Non-pigmented ciliary epithelial cell (primary cell): ENCODE data around the gene RPH3AL.

Source experiments
- DNase-seq: peaks from one replicate; pipeline ENCODE4 v3.0.0-alpha.2; 2010; ENCODE audit warnings: low read depth

The RPH3AL gene

GRCh38 chr17:353213-353837 lies 718 bp upstream of the RPH3AL start:
- DNase-seq, result no peak

GRCh38 chr17:351875-352420 lies 659 bp downstream of the RPH3AL start:
- DNase-seq, result no peak

- no peak for DNase-seq
Measured at GRCh38 chr17:351449-351738, 1.2 kb downstream of the RPH3AL start.

- DNase-seq, result no peak
Measured at GRCh38 chr17:350706-351448, 1.7 kb downstream of the RPH3AL start.

GRCh38 chr17:349666-350065 lies 2.9 kb downstream of the RPH3AL start:
- no peak for DNase-seq

GRCh38 chr17:348692-349425 lies 3.7 kb downstream of the RPH3AL start:
- no peak for DNase-seq

GRCh38 chr17:348012-348411 lies 4.6 kb downstream of the RPH3AL start:
- DNase-seq, result no peak

GRCh38 chr17:347309-347899 lies 5.2 kb downstream of the RPH3AL start:
- DNase-seq, result no peak

GRCh38 chr17:345992-346785 lies 6.4 kb downstream of the RPH3AL start:
- DNase-seq, result no peak

GRCh38 chr17:345261-345660 lies 7.3 kb downstream of the RPH3AL start:
- no peak for DNase-seq

GRCh38 chr17:343875-344752 lies 8.5 kb downstream of the RPH3AL start:
- DNase-seq, result no peak

GRCh38 chr17:343211-343610 lies 9.4 kb downstream of the RPH3AL start:
- no peak for DNase-seq

GRCh38 chr17:340074-340473 lies 12.5 kb downstream of the RPH3AL start:
- DNase-seq, result no peak

GRCh38 chr17:339193-340061 lies 13.2 kb downstream of the RPH3AL start:
- DNase-seq, result no peak

GRCh38 chr17:338442-339192 lies 14.0 kb downstream of the RPH3AL start:
- DNase-seq, result no peak

- DNase-seq, result no peak
Measured at GRCh38 chr17:337866-338265, 14.7 kb downstream of the RPH3AL start.

- no peak for DNase-seq
Measured at GRCh38 chr17:337453-337852, 15.2 kb downstream of the RPH3AL start.

GRCh38 chr17:337022-337420 lies 15.6 kb downstream of the RPH3AL start:
- DNase-seq, result no peak
